ENCODE measurements around the gene AGR2. TPM values are rescaled to one million over a fixed set of nuclear protein-coding genes. Genes with fewer than 3 reads are reported as not detected.

Gene AGR2
- total RNA-seq, 1 experiment from 2014 or later = 147 TPM

DNA sequence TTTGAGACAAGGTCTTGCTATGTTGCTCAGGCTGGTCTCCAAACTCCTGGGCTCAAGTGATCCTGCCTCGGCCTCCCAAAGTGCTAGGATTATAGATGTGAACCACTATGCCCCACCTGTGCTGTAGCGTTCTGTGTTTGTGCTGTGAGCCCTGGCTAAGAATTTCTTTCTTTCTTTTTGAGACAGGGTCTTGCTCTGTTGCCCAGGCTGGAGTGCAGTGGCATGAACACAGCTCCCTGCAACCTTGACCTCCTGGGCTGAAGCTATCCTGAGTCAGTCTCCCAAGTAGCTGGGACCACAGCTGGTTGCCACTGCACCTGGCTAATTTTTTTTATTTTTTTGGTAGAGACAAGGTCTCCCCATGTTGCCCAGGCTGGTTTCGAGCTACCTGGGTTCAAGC lies 39.9 kb downstream of the AGR2 start:
- no TSS peak for BruUV-seq (replicated peaks)
- Histone ChIP-seq H3K4me1 (ENCODE audit: control insufficient read depth, insufficient read depth, low read length) (no peaks in the 10 kb centered on the region), H3K9me3 (ENCODE audit: control insufficient read depth, insufficient read depth, low read depth, low read length) (no peaks in the 10 kb centered on the region), H3K27me3 (ENCODE audit: control insufficient read depth, insufficient read depth, low read length) (no peaks in the 10 kb centered on the region), H3K4me3 (ENCODE audit: low read depth in 2 of 2, low read length in 2 of 2) (no peak overlapping the region), H3K36me3 (ENCODE audit: control insufficient read depth, insufficient read depth, low read length) (no peaks in the 10 kb centered on the region), H3K27ac (ENCODE audit: low read length) (no peak overlapping the region)
- ATAC-seq (no peak), DNase-seq (ENCODE audit: low read depth, low spot score) (no peak)
- ChIA-PET POLR2A (no interaction called here), CTCF (no interaction called here)
- no peak for TF ChIP-seq POLR2AphosphoS5 (IDR thresholded peaks at IDR 0.05; ENCODE audit: low read depth, low read length)
- TF ChIP-seq, protein P1, sequence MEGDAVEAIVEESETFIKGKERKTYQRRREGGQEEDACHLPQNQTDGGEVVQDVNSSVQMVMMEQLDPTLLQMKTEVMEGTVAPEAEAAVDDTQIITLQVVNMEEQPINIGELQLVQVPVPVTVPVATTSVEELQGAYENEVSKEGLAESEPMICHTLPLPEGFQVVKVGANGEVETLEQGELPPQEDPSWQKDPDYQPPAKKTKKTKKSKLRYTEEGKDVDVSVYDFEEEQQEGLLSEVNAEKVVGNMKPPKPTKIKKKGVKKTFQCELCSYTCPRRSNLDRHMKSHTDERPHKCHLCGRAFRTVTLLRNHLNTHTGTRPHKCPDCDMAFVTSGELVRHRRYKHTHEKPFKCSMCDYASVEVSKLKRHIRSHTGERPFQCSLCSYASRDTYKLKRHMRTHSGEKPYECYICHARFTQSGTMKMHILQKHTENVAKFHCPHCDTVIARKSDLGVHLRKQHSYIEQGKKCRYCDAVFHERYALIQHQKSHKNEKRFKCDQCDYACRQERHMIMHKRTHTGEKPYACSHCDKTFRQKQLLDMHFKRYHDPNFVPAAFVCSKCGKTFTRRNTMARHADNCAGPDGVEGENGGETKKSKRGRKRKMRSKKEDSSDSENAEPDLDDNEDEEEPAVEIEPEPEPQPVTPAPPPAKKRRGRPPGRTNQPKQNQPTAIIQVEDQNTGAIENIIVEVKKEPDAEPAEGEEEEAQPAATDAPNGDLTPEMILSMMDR (IDR thresholded peaks at IDR 0.05) = no peak
- TF ChIP-seq, protein P2, sequence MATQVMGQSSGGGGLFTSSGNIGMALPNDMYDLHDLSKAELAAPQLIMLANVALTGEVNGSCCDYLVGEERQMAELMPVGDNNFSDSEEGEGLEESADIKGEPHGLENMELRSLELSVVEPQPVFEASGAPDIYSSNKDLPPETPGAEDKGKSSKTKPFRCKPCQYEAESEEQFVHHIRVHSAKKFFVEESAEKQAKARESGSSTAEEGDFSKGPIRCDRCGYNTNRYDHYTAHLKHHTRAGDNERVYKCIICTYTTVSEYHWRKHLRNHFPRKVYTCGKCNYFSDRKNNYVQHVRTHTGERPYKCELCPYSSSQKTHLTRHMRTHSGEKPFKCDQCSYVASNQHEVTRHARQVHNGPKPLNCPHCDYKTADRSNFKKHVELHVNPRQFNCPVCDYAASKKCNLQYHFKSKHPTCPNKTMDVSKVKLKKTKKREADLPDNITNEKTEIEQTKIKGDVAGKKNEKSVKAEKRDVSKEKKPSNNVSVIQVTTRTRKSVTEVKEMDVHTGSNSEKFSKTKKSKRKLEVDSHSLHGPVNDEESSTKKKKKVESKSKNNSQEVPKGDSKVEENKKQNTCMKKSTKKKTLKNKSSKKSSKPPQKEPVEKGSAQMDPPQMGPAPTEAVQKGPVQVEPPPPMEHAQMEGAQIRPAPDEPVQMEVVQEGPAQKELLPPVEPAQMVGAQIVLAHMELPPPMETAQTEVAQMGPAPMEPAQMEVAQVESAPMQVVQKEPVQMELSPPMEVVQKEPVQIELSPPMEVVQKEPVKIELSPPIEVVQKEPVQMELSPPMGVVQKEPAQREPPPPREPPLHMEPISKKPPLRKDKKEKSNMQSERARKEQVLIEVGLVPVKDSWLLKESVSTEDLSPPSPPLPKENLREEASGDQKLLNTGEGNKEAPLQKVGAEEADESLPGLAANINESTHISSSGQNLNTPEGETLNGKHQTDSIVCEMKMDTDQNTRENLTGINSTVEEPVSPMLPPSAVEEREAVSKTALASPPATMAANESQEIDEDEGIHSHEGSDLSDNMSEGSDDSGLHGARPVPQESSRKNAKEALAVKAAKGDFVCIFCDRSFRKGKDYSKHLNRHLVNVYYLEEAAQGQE (IDR thresholded peaks at IDR 0.05; ENCODE audit: insufficient read depth in 1 of 2, low read depth in 2 of 2, low read length in 1 of 2) = no peak
- TF ChIP-seq TCF7L2 (IDR thresholded peaks at IDR 0.05; ENCODE audit: low read depth, low read length) = no peak
- no peak for TF ChIP-seq SIN3A (IDR thresholded peaks at IDR 0.05; ENCODE audit: borderline replicate concordance, insufficient read depth, low read depth, low read length)
- in situ Hi-C loops (cut with HindIII; ENCODE audit: low pct_unique_long_range_greater_than_20kb, low sequenced_read_pairs) (no loop called here), intact Hi-C loops (cut with micrococcal nuclease; ENCODE audit: unreplicated experiment) (no loop called here)

DNA sequence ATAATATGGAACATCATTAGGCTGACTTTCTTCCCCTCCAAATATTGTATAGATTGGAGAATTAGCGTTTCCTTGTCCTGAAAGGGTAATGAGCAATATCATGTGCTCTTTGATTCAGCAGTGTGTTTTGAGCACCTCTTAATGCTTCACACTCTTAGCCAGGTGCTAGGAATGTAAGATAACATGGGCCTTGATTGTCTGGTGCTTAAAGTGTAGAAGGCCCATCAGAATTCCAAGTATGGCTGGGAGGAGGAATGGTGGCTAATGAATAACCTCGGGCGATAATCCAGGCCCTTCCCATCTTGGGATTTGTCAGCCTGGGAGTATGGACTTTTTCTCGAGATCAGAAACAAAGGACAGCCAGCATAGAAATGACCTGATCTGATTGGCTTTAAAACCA lies 42.6 kb downstream of the AGR2 start:
- intact Hi-C loops (cut with micrococcal nuclease; ENCODE audit: unreplicated experiment) (no loop called here), in situ Hi-C loops (cut with HindIII; ENCODE audit: low pct_unique_long_range_greater_than_20kb, low sequenced_read_pairs) (no loop called here)
- Histone ChIP-seq H3K4me1 (ENCODE audit: control insufficient read depth, insufficient read depth, low read length) (no peaks in the 10 kb centered on the region), H3K9me3 (ENCODE audit: control insufficient read depth, insufficient read depth, low read depth, low read length) (no peaks in the 10 kb centered on the region), H3K4me3 (ENCODE audit: low read depth in 2 of 2, low read length in 2 of 2) (no peak overlapping the region), H3K36me3 (ENCODE audit: control insufficient read depth, insufficient read depth, low read length) (no peaks in the 10 kb centered on the region), H3K27me3 (ENCODE audit: control insufficient read depth, insufficient read depth, low read length) (no peaks in the 10 kb centered on the region), H3K27ac (ENCODE audit: low read length) (no peak overlapping the region)
- ChIA-PET CTCF (no interaction called here), POLR2A (no interaction called here)
- ATAC-seq = no peak
- no TSS peak for BruUV-seq (replicated peaks)
- TF ChIP-seq SIN3A (IDR thresholded peaks at IDR 0.05; ENCODE audit: borderline replicate concordance, insufficient read depth, low read depth, low read length) = no peak
- TF ChIP-seq, protein P2 (IDR thresholded peaks at IDR 0.05; ENCODE audit: insufficient read depth in 1 of 2, low read depth in 2 of 2, low read length in 1 of 2) = no peak
- DNase-seq (ENCODE audit: low read depth, low spot score) = no peak

Measured in Panc1 (cell line).